Measurements from ENCODE around the gene SRSF10. TPM values are rescaled to one million over a fixed set of nuclear protein-coding genes. Genes with fewer than 3 reads are reported as not detected.
A peak's percentile ranks its signal among the peaks of the same experiment; 100 is the strongest.
"Not testable (repeated sequence)": the region's sequence is repeated elsewhere in the genome, so short reads cannot be mapped to it uniquely, and the experiment has no call there.

Gene SRSF10
- total and polyA plus RNA-seq, 5 donors = 39.8 to 59.0 (median 50.0) TPM

- ATAC-seq (peak; percentile 10 to 21), DNase-seq (no peak)
- H3K4me3 ChIP-seq (ENCODE audit: low read length) = no peak overlapping the region
- H3K27me3 ChIP-seq (ENCODE audit: control insufficient read depth, insufficient read depth) = no peaks in the 10 kb centered on the region
- peaks cover 7% of the 10 kb centered on the region for H3K4me1 ChIP-seq (ENCODE audit: control insufficient read depth, insufficient read depth, low read length)
- 32% methylated on average over 6 of the region's 6 CpGs for WGBS
- no peaks in the 10 kb centered on the region for H3K9me3 ChIP-seq (ENCODE audit: control insufficient read depth, low read length)
- intact Hi-C loops (cut with DNase I) = loop anchor here in 1 of 4 donors (5.0 kb wide), 1 partner anchor 33 kb away; the partner anchor contains the start of gene SRSF10
- peak overlapping the region; percentile 70 for H3K27ac ChIP-seq (ENCODE audit: low read length)
Observed at GRCh38 chr1:24015221-24016210, 35.4 kb upstream of the SRSF10 start.

DNA sequence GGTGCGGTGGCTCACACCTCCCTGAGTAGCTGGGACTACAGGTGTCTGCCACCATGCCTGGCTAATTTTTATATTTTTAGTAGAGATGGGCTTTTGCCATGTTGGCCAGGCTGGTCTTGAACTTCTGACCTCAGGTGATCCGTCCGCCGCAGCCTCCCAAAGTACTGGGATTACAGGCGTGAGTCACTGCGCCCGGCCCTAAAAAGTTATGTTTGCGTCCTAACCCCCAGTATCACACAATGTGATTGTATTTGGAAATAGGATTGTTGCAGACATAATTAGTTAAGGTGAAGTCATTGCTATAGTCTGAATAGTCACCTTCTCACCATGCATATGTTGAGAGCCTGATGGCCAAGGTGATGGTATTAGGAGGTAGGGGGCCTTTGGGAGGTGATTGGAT lies 32.8 kb upstream of the SRSF10 start:
- DNase-seq; H3K4me1 ChIP-seq (ENCODE audit: control insufficient read depth, insufficient read depth, low read length): not testable (repeated sequence)
- WGBS = 97% methylated on average over 8 of the region's 8 CpGs

GRCh38 chr1:24010650-24011049 lies 30.5 kb upstream of the SRSF10 start:
- Histone ChIP-seq H3K9me3 (ENCODE audit: control insufficient read depth, low read length) (no peaks in the 10 kb centered on the region), H3K27ac (ENCODE audit: low read length) (no peak overlapping the region), H3K27me3 (ENCODE audit: control insufficient read depth, insufficient read depth) (no peaks in the 10 kb centered on the region), H3K4me3 (ENCODE audit: low read length) (no peak overlapping the region), H3K4me1 (ENCODE audit: control insufficient read depth, insufficient read depth, low read length) (peaks cover 8% of the 10 kb centered on the region)
- intact Hi-C loops (cut with DNase I) = no loop called here
- 54% methylated on average over 4 of the region's 5 CpGs for WGBS
- no peak for ATAC-seq
- DNase-seq = no peak

More for the DNA sequence above, 32.8 kb upstream of the SRSF10 start:
- H3K9me3 ChIP-seq (ENCODE audit: control insufficient read depth, low read length); H3K27me3 ChIP-seq (ENCODE audit: control insufficient read depth, insufficient read depth); ATAC-seq; H3K4me3 ChIP-seq (ENCODE audit: low read length); H3K27ac ChIP-seq (ENCODE audit: low read length); intact Hi-C loops (cut with DNase I): not testable (repeated sequence)

GRCh38 chr1:24009406-24009805 lies 29.3 kb upstream of the SRSF10 start:
- intact Hi-C loops (cut with DNase I) = no loop called here
- Histone ChIP-seq H3K4me1 (ENCODE audit: control insufficient read depth, insufficient read depth, low read length) (peaks cover 8% of the 10 kb centered on the region), H3K4me3 (ENCODE audit: low read length) (no peak overlapping the region), H3K27me3 (ENCODE audit: control insufficient read depth, insufficient read depth) (no peaks in the 10 kb centered on the region), H3K27ac (ENCODE audit: low read length) (no peak overlapping the region), H3K9me3 (ENCODE audit: control insufficient read depth, low read length) (no peaks in the 10 kb centered on the region)
- DNase-seq (no peak), ATAC-seq (no peak)
- 89% methylated on average over 1 of the region's 1 CpG for WGBS

GRCh38 chr1:24008574-24009184 lies 28.6 kb upstream of the SRSF10 start:
- H3K4me3 ChIP-seq (ENCODE audit: low read length); H3K9me3 ChIP-seq (ENCODE audit: control insufficient read depth, low read length); H3K27ac ChIP-seq (ENCODE audit: low read length); H3K27me3 ChIP-seq (ENCODE audit: control insufficient read depth, insufficient read depth); DNase-seq; intact Hi-C loops (cut with DNase I); H3K4me1 ChIP-seq (ENCODE audit: control insufficient read depth, insufficient read depth, low read length): not testable (repeated sequence)
- 12% methylated on average over 3 of the region's 3 CpGs for WGBS
- ATAC-seq = peak; percentile 64 to 66

GRCh38 chr1:24007079-24007478 lies 27.0 kb upstream of the SRSF10 start:
- ATAC-seq = no peak
- Histone ChIP-seq H3K4me1 (ENCODE audit: control insufficient read depth, insufficient read depth, low read length) (peaks cover 8% of the 10 kb centered on the region), H3K9me3 (ENCODE audit: control insufficient read depth, low read length) (no peaks in the 10 kb centered on the region), H3K27ac (ENCODE audit: low read length) (no peak overlapping the region), H3K4me3 (ENCODE audit: low read length) (no peak overlapping the region), H3K27me3 (ENCODE audit: control insufficient read depth, insufficient read depth) (no peaks in the 10 kb centered on the region)
- intact Hi-C loops (cut with DNase I) = no loop called here
- no peak for DNase-seq

DNA sequence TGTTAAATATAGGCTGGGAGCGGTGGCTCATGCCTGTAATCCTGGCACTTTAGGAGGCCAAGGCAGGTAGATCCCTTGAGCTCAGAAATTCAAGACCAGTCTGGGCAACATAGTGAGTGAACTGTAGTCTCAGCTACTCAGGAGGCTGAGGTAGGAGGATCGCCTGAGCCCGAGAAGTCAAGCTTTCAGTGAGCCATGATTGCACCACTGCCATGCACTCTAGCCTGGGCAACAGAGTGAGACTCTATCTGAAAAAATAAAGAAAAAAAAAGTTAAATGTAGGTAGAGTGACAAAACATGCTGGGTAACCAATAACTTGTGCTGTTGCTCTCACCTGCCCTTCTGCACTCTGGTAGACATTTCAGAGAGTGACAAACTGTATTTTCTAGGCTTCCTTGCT lies 25.0 kb upstream of the SRSF10 start:
- H3K27ac ChIP-seq (ENCODE audit: low read length) = no peak overlapping the region
- intact Hi-C loops (cut with DNase I) = no loop called here
- 99% methylated on average over 3 of the region's 3 CpGs for WGBS
- H3K4me1 ChIP-seq (ENCODE audit: control insufficient read depth, insufficient read depth, low read length) = peaks cover 3% of the 10 kb centered on the region
- DNase-seq = no peak
- ATAC-seq = no peak
- H3K9me3 ChIP-seq (ENCODE audit: control insufficient read depth, low read length) = no peaks in the 10 kb centered on the region
- H3K27me3 ChIP-seq (ENCODE audit: control insufficient read depth, insufficient read depth) = no peaks in the 10 kb centered on the region
- no peak overlapping the region for H3K4me3 ChIP-seq (ENCODE audit: low read length)

GRCh38 chr1:24004132-24004531 lies 24.0 kb upstream of the SRSF10 start:
- ATAC-seq (no peak), DNase-seq (no peak)
- Histone ChIP-seq H3K9me3 (ENCODE audit: control insufficient read depth, low read length) (no peaks in the 10 kb centered on the region), H3K27me3 (ENCODE audit: control insufficient read depth, insufficient read depth) (no peaks in the 10 kb centered on the region), H3K4me3 (ENCODE audit: low read length) (no peak overlapping the region), H3K27ac (ENCODE audit: low read length) (no peak overlapping the region), H3K4me1 (ENCODE audit: control insufficient read depth, insufficient read depth, low read length) (peaks cover 3% of the 10 kb centered on the region)
- intact Hi-C loops (cut with DNase I) = no loop called here
- 94% methylated on average over 5 of the region's 5 CpGs for WGBS

DNA sequence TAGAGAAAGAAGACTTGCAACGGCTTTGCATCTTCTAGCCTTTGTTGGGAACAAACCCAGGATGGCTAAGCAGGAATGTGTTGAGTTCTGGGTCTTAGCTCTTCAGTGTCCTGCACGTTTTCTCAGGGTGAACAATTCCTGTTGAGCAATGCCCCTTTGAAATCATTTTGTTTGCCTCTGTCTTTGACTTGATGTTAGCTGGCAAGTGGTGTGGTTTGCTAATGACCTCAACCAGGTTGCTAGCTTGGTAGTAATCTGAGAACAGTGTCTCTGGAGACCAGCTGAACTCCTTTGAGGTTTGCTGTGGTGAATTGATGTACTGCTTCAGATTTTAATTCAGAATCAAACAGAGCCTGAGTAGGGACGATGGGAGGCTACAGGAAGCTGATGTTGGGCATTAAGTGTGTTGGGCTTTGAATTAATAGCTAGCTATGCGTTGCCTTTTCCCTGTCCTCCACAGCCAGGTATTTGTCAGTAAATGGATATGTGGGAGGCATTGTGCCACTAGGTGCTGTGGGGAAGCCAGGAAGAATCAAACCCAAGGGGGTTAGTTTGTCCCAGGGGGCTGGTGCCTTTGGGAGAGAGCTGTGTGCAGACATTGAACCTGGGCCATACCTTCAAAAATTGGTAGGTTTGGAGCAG lies 23.3 kb upstream of the SRSF10 start:
- ATAC-seq = no peak
- peaks cover 3% of the 10 kb centered on the region for H3K4me1 ChIP-seq (ENCODE audit: control insufficient read depth, insufficient read depth, low read length)
- no peak overlapping the region for H3K4me3 ChIP-seq (ENCODE audit: low read length)
- whole genome bisulfite sequencing = 43% methylated on average over 4 of the region's 4 CpGs
- no peaks in the 10 kb centered on the region for H3K9me3 ChIP-seq (ENCODE audit: control insufficient read depth, low read length)
- H3K27me3 ChIP-seq (ENCODE audit: control insufficient read depth, insufficient read depth) = no peaks in the 10 kb centered on the region
- intact Hi-C loops (cut with DNase I) = no loop called here
- DNase-seq = no peak
- no peak overlapping the region for H3K27ac ChIP-seq (ENCODE audit: low read length)

- DNase-seq (no peak), ATAC-seq (no peak)
- intact Hi-C loops (cut with DNase I) = no loop called here
- Histone ChIP-seq H3K4me3 (ENCODE audit: low read length) (no peak overlapping the region), H3K27ac (ENCODE audit: low read length) (no peak overlapping the region), H3K27me3 (ENCODE audit: control insufficient read depth, insufficient read depth) (no peaks in the 10 kb centered on the region), H3K9me3 (ENCODE audit: control insufficient read depth, low read length) (no peaks in the 10 kb centered on the region), H3K4me1 (ENCODE audit: control insufficient read depth, insufficient read depth, low read length) (no peaks in the 10 kb centered on the region)
- 76% methylated on average over 2 of the region's 2 CpGs for WGBS
Observed at GRCh38 chr1:24002695-24003094, 22.6 kb upstream of the SRSF10 start.

DNA sequence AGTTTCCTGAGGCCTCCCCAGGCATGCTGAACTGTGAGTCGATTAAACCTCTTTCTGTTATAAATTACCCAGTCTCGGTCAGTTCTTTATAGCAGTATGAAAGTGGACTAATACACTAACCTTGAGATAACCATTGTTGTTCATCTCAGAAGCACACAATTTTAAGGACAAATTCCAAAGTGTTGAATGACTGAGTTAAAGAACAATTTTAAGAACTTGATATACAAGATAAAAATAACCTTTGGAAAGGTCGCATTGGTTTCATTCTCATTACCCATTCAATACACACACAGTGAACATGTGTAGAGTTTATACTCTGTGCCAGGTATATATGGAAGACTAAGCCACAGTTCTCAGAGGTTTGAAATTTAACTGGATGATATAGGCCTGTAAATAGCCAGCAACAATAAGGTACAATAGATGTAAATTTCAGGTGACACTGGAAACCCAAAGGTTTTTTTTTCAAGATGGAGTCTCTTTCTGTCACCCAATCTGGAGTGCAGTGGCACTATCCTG lies 19.1 kb upstream of the SRSF10 start:
- 78% methylated on average over 3 of the region's 3 CpGs for WGBS
- H3K9me3 ChIP-seq (ENCODE audit: control insufficient read depth, low read length) = no peaks in the 10 kb centered on the region
- no peaks in the 10 kb centered on the region for H3K27me3 ChIP-seq (ENCODE audit: control insufficient read depth, insufficient read depth)
- DNase-seq (no peak), ATAC-seq (no peak)
- no peaks in the 10 kb centered on the region for H3K4me1 ChIP-seq (ENCODE audit: control insufficient read depth, insufficient read depth, low read length)
- no peak overlapping the region for H3K4me3 ChIP-seq (ENCODE audit: low read length)
- H3K27ac ChIP-seq (ENCODE audit: low read length) = no peak overlapping the region
- intact Hi-C loops (cut with DNase I) = no loop called here

All from right cardiac atrium (tissue), 5 donors.